Measurements from ENCODE around the gene SAMD7. TPM values are rescaled to one million over a fixed set of nuclear protein-coding genes. Genes with fewer than 3 reads are reported as not detected.

SAMD7 gene
- total RNA-seq, 1 donor: not detected

- no peak for DNase-seq (ENCODE audit: low read depth in 2 of 3, low spot score in 2 of 3)
These were observed 3.9 kb upstream of the SAMD7 start for GRCh38 chr3:169907476-169907875.

GRCh38 chr3:169907944-169908343 is 3.4 kb upstream of the SAMD7 start:
- DNase-seq (ENCODE audit: low read depth in 2 of 3, low spot score in 2 of 3): no peak

GRCh38 chr3:169913323-169913722 is 2.0 kb downstream of the SAMD7 start:
- DNase-seq (ENCODE audit: low read depth in 2 of 3, low spot score in 2 of 3): no peak

- no peak for DNase-seq (ENCODE audit: low read depth in 2 of 3, low spot score in 2 of 3)
These were observed 2.9 kb downstream of the SAMD7 start for GRCh38 chr3:169914321-169914720.

GRCh38 chr3:169923189-169923588 is 11.8 kb downstream of the SAMD7 start:
- no peak for DNase-seq (ENCODE audit: low read depth in 2 of 3, low spot score in 2 of 3)

GRCh38 chr3:169923831-169924230 is 12.5 kb downstream of the SAMD7 start:
- DNase-seq (ENCODE audit: low read depth in 2 of 3, low spot score in 2 of 3): no peak

- DNase-seq (ENCODE audit: low read depth in 2 of 3, low spot score in 2 of 3): peak in 2 of 3 donors; percentile 45 to 55
These were observed 18.6 kb downstream of the SAMD7 start for GRCh38 chr3:169929830-169930519.

- no peak for DNase-seq (ENCODE audit: low read depth in 2 of 3, low spot score in 2 of 3)
These were observed 19.5 kb downstream of the SAMD7 start for GRCh38 chr3:169930843-169931242.

GRCh38 chr3:169931747-169932520 is 20.6 kb downstream of the SAMD7 start:
- no peak for DNase-seq (ENCODE audit: low read depth in 2 of 3, low spot score in 2 of 3)

GRCh38 chr3:169939320-169939719 is 27.9 kb downstream of the SAMD7 start:
- no peak for DNase-seq (ENCODE audit: low read depth in 2 of 3, low spot score in 2 of 3)

- DNase-seq (ENCODE audit: low read depth in 2 of 3, low spot score in 2 of 3): no peak
These were observed 28.4 kb downstream of the SAMD7 start for GRCh38 chr3:169939751-169940150.

GRCh38 chr3:169940470-169941181 is 29.3 kb downstream of the SAMD7 start:
- DNase-seq (ENCODE audit: low read depth in 2 of 3, low spot score in 2 of 3): peak in 1 of 3 donors; percentile 45

GRCh38 chr3:169945313-169945712 is 33.9 kb downstream of the SAMD7 start:
- peak; percentile 2 to 91 (median 84) for DNase-seq (ENCODE audit: low read depth in 2 of 3, low spot score in 2 of 3)

- DNase-seq (ENCODE audit: low read depth in 2 of 3, low spot score in 2 of 3): no peak
These were observed 35.0 kb downstream of the SAMD7 start for GRCh38 chr3:169946336-169946735.

GRCh38 chr3:169948559-169949448 is 37.4 kb downstream of the SAMD7 start:
- no peak for DNase-seq (ENCODE audit: low read depth in 2 of 3, low spot score in 2 of 3)

- DNase-seq (ENCODE audit: low read depth in 2 of 3, low spot score in 2 of 3): no peak
These were observed 40.7 kb downstream of the SAMD7 start for GRCh38 chr3:169952045-169952444.

- no peak for DNase-seq (ENCODE audit: low read depth in 2 of 3, low spot score in 2 of 3)
These were observed 42.2 kb downstream of the SAMD7 start for GRCh38 chr3:169953462-169954141.

- DNase-seq (ENCODE audit: low read depth in 2 of 3, low spot score in 2 of 3): peak in 1 of 3 donors; percentile 53
These were observed 42.9 kb downstream of the SAMD7 start for GRCh38 chr3:169954142-169954756.

GRCh38 chr3:169955406-169955805 is 44.0 kb downstream of the SAMD7 start:
- no peak for DNase-seq (ENCODE audit: low read depth in 2 of 3, low spot score in 2 of 3)
